GM23338 (cell line): ENCODE results near the gene LDB1. TPM values are rescaled to one million over a fixed set of nuclear protein-coding genes. Genes with fewer than 3 reads are reported as not detected.

ENCODE experiments used
- ATAC-seq: fragments of 200-7000 bp; cut with Tn5 transposase; 3 replicates; pipeline ENCODE4 v1.9.1; 2020
- DNase-seq: peaks from one replicate; pipeline ENCODE4 v3.0.0-alpha.2; 2015; ENCODE audit warnings: low spot score
- H2AFZ ChIP-seq: fragments of 200-600 bp; sonication (generic); 2 replicates; pipeline ENCODE4 v1.8.0; 2016; ENCODE audit warnings: antibody characterized with exemption, mild to moderate bottlenecking, moderate library complexity
- H3F3A ChIP-seq: fragments of 200-600 bp; sonication (generic); replicated peaks from 2 replicates; pipeline ENCODE4 v1.8.0; 2017; ENCODE audit warnings: antibody characterized with exemption, mixed run types, low read depth
- H3K27ac ChIP-seq: fragments of 200-600 bp; sonication (generic); 2 replicates; pipeline ENCODE4 v1.6.1; 2016; ENCODE audit warnings: low read depth
- H3K27me3 ChIP-seq: fragments of 200-600 bp; sonication (generic); 2 replicates; pipeline ENCODE4 v1.8.0; 2016; ENCODE audit warnings: mild to moderate bottlenecking, mixed run types, moderate library complexity; ENCODE audit not compliant: insufficient read depth
- H3K36me3 ChIP-seq: fragments of 200-600 bp; sonication (generic); 2 replicates; pipeline ENCODE4 v1.8.0; 2016; ENCODE audit warnings: mild to moderate bottlenecking; ENCODE audit not compliant: insufficient read depth
- H3K4me1 ChIP-seq: fragments of 200-600 bp; sonication (generic); 2 replicates; pipeline ENCODE4 v1.8.0; 2016; ENCODE audit warnings: mild to moderate bottlenecking, moderate library complexity; ENCODE audit not compliant: insufficient read depth
- H3K4me2 ChIP-seq: fragments of 200-600 bp; sonication (generic); 2 replicates; pipeline ENCODE4 v1.7.1; 2017; ENCODE audit warnings: mixed run types
- H3K4me3 ChIP-seq: fragments of 200-600 bp; sonication (generic); 2 replicates; pipeline ENCODE4 v1.6.1; 2016; ENCODE audit warnings: mixed run types
- H3K79me2 ChIP-seq: fragments of 200-600 bp; sonication (generic); replicated peaks from 2 replicates; pipeline ENCODE4 v1.8.0; 2017; ENCODE audit warnings: mild to moderate bottlenecking; ENCODE audit not compliant: insufficient read depth
- H3K9me2 ChIP-seq: fragments of 200-600 bp; sonication (generic); 2 replicates; pipeline ENCODE4 v1.8.0; 2017; ENCODE audit not compliant: insufficient read depth
- H4K20me1 ChIP-seq: fragments of 200-600 bp; sonication (generic); replicated peaks from 2 replicates; pipeline ENCODE4 v1.8.0; 2017; ENCODE audit warnings: mild to moderate bottlenecking; ENCODE audit not compliant: insufficient read depth
- H3K27ac Mint-ChIP-seq: 2 replicates; pipeline ENCODE4 v1.8.0; 2020; ENCODE audit warnings: inconsistent platforms, mild to moderate bottlenecking, moderate library complexity, mixed read lengths
- H3K27me3 Mint-ChIP-seq: 3 replicates; pipeline ENCODE4 v1.8.0; 2022; ENCODE audit warnings: low read depth, mild to moderate bottlenecking, moderate library complexity, mixed read lengths, inconsistent platforms; ENCODE audit not compliant: insufficient read depth, poor library complexity
- H3K36me3 Mint-ChIP-seq: 3 replicates; pipeline ENCODE4 v1.8.0; 2021; ENCODE audit warnings: low read depth, mild to moderate bottlenecking, inconsistent platforms, moderate library complexity, mixed read lengths
- H3K4me1 Mint-ChIP-seq: 3 replicates; pipeline ENCODE4 v1.8.0; 2020; ENCODE audit warnings: mild to moderate bottlenecking, inconsistent platforms, mixed read lengths
- H3K4me3 Mint-ChIP-seq: 3 replicates; pipeline ENCODE4 v1.8.0; 2021; ENCODE audit warnings: moderate library complexity, mild to moderate bottlenecking, inconsistent platforms, mixed read lengths
- H3K9me3 Mint-ChIP-seq: 3 replicates; pipeline ENCODE4 v1.8.0; 2020; ENCODE audit warnings: moderate library complexity, mild to moderate bottlenecking, inconsistent platforms, mixed read lengths
- CTCF ChIP-seq, 2 experiments: fragments of 200-600 bp in 1 of 2; sonication (generic) in 1 of 2; conservative IDR thresholded peaks; 2 replicates each; pipeline versions ENCODE4 v1.5.1 to v1.6.1; 2016 to 2017; ENCODE audit warnings: antibody characterized with exemption in 2 of 2, low read depth in 2 of 2, mild to moderate bottlenecking in 2 of 2, moderate library complexity in 1 of 2
- ETS1 ChIP-seq: IDR thresholded peaks from 2 replicates; pipeline ENCODE4 v1.6.1; 2016; ENCODE audit warnings: antibody characterized with exemption
- EZH2 ChIP-seq: fragments of 200-600 bp; sonication (generic); IDR thresholded peaks from one replicate; pipeline ENCODE4 v1.8.0; 2017; ENCODE audit warnings: antibody characterized with exemption, mild to moderate bottlenecking, low read depth; ENCODE audit not compliant: unreplicated experiment
- JUNB ChIP-seq: IDR thresholded peaks from one replicate; pipeline ENCODE4 v1.6.1; 2016; ENCODE audit warnings: antibody characterized with exemption; ENCODE audit not compliant: unreplicated experiment
- NANOG ChIP-seq: IDR thresholded peaks from 2 replicates; pipeline ENCODE4 v1.6.1; 2016; ENCODE audit warnings: antibody characterized with exemption, borderline replicate concordance
- POLR2AphosphoS5 ChIP-seq: IDR thresholded peaks from 2 replicates; pipeline ENCODE4 v1.6.1; 2016; ENCODE audit warnings: antibody characterized with exemption, low read depth
- STAT1 ChIP-seq: IDR thresholded peaks from one replicate; pipeline ENCODE4 v1.6.1; 2016; ENCODE audit warnings: antibody characterized with exemption; ENCODE audit not compliant: unreplicated experiment
- ZNF114 ChIP-seq: fragments of 250-450 bp; sonication (Bioruptor Pico); IDR thresholded peaks from 2 replicates; pipeline ENCODE4 v1.5.0; 2020; ENCODE audit warnings: mild to moderate bottlenecking, moderate library complexity
- ZNF331 ChIP-seq: fragments of 250-450 bp; sonication (Bioruptor Pico); IDR thresholded peaks from 2 replicates; pipeline ENCODE4 v1.5.0; 2020; ENCODE audit warnings: low read depth, mild to moderate bottlenecking, moderate library complexity
- ZNF462 ChIP-seq: fragments of 250-450 bp; sonication (Bioruptor Pico); IDR thresholded peaks from 2 replicates; pipeline ENCODE4 v1.5.0; 2020; ENCODE audit warnings: mild to moderate bottlenecking, moderate library complexity
- polyA plus RNA-seq: library from polyadenylated mRNA; unstranded; fragments of >200 nt; fragmentation: Nextera tagmentation; extraction: Ambion mirVana; gene quantifications from 2 replicates; pipeline ENCODE4 v1.2.1, GENCODE V29; 2016
- total RNA-seq: library from RNA; depleted of rRNA; stranded (reverse); fragments of >200 nt; shearing (Covaris generic); gene quantifications from 2 replicates; pipeline ENCODE4 v1.2.3, GENCODE V29; 2014

The LDB1 gene
- total and polyA plus RNA-seq, 2 experiments from 2014 or later, result 16.3 to 69.3 TPM

- Histone ChIP-seq H2AFZ (peak overlapping the region; percentile 48), H3K4me1 (peaks cover 4% of the 10 kb centered on the region; the same call in 1 of the 2 replicates), H4K20me1 (no peaks in the 10 kb centered on the region), H3K36me3 (no peaks in the 10 kb centered on the region), H3K27me3 (no peaks in the 10 kb centered on the region), H3K79me2 (no peaks in the 10 kb centered on the region; the same call in 1 of the 2 replicates), H3K4me2 (peak overlapping the region; percentile 80), H3K9me2 (no peaks in the 10 kb centered on the region), H3F3A (peaks cover 10% of the 10 kb centered on the region; the same call in 1 of the 2 replicates), H3K4me3 (peak overlapping the region; percentile 90), H3K27ac (no peak overlapping the region)
- Mint-ChIP-seq H3K36me3 (no peaks in the 10 kb centered on the region), H3K27ac (no peak overlapping the region), H3K9me3 (no peaks in the 10 kb centered on the region), H3K27me3 (peaks cover 6% of the 10 kb centered on the region), H3K4me3 (peak overlapping the region; percentile 82), H3K4me1 (peaks cover 14% of the 10 kb centered on the region; the same call in 2 of the 3 replicates)
- TF ChIP-seq EZH2, result no peak
- TF ChIP-seq POLR2AphosphoS5, result no peak
- no peak for TF ChIP-seq CTCF (conservative IDR thresholded peaks at IDR 0.05; ENCODE audit: low read depth in 2 of 2)
- TF ChIP-seq ZNF331, result no peak
- ATAC-seq, result no peak
- DNase-seq, result no peak
Measured at GRCh38 chr10:102064503-102064867, 55.7 kb downstream of the LDB1 start.

GRCh38 chr10:102059987-102060386 lies 60.2 kb downstream of the LDB1 start:
- H3K27ac Mint-ChIP-seq, result no peak overlapping the region
- Histone ChIP-seq H3K4me1 (peaks cover under 1% of the 10 kb centered on the region; the same call in 1 of the 2 replicates), H3K4me3 (no peak overlapping the region), H3K36me3 (no peaks in the 10 kb centered on the region), H3K27me3 (no peaks in the 10 kb centered on the region), H4K20me1 (no peaks in the 10 kb centered on the region), H3K27ac (no peak overlapping the region), H3K79me2 (peaks cover 1% of the 10 kb centered on the region), H3F3A (peaks cover 14% of the 10 kb centered on the region), H2AFZ (no peak overlapping the region), H3K4me2 (no peak overlapping the region), H3K9me2 (no peaks in the 10 kb centered on the region)
- peaks cover 16% of the 10 kb centered on the region; the same call in 2 of the 3 replicates for H3K4me1 Mint-ChIP-seq
- no peak overlapping the region for H3K4me3 Mint-ChIP-seq
- no peaks in the 10 kb centered on the region for H3K9me3 Mint-ChIP-seq
- DNase-seq (no peak), ATAC-seq (no peak)
- peaks cover 6% of the 10 kb centered on the region for H3K27me3 Mint-ChIP-seq
- no peaks in the 10 kb centered on the region; the same call in 2 of the 3 replicates for H3K36me3 Mint-ChIP-seq
- TF ChIP-seq JUNB (no peak), ETS1 (no peak), STAT1 (no peak), ZNF462 (no peak), CTCF (conservative IDR thresholded peaks at IDR 0.05; ENCODE audit: low read depth in 2 of 2) (no peak), NANOG (no peak), POLR2AphosphoS5 (no peak), ZNF331 (no peak), ZNF114 (CRISPR knock-in tag) (no peak), EZH2 (no peak)
